Measurements from ENCODE around the gene DENND11. TPM values are rescaled to one million over a fixed set of nuclear protein-coding genes. Genes with fewer than 3 reads are reported as not detected.

DENND11 gene
- total and polyA plus RNA-seq, 7 experiments from 2014 or later: 15.1 to 77.9 (median 43.8) TPM

DNA sequence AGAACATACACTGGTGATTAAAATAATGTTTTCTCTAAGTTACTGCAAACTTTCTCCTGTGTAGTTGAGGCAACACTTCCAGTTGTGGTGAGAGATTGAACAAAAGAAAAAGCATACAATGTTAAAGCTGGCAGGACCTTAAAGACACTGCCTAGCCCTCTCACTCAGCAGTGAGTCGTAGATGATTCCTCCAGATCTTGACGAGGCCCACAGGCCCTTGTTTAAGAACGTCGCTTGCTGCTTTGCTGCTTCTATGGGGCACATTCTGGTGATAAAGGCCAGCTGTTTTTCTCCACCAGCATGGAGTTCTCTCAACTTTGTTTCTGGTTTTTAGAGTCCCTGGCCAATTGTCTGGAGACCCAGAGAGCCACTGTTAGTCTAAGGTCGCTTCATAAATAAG is 2.8 kb upstream of the DENND11 start:
- Histone ChIP-seq H3K4me1 (ENCODE audit: control insufficient read depth in 2 of 2, insufficient read depth in 2 of 2, low read length in 2 of 2) (peaks cover 7 to 12% of the 10 kb centered on the region in 2 donors), H3K4me3 (ENCODE audit: low read length) (no peak overlapping the region), H3K27me3 (ENCODE audit: control insufficient read depth in 2 of 2, insufficient read depth in 2 of 2, low read length in 2 of 2) (no peaks in the 10 kb centered on the region), H3K9me3 (ENCODE audit: control insufficient read depth in 2 of 3, low read length in 3 of 3) (no peaks in the 10 kb centered on the region), H3K27ac (ENCODE audit: low read depth, low read length) (no peak overlapping the region), H3K36me3 (ENCODE audit: control insufficient read depth in 2 of 3, insufficient read depth in 3 of 3, low read length in 3 of 3) (no peaks in the 10 kb centered on the region)
- H3K36me3 Mint-ChIP-seq: peaks cover 0 to 10% (median 3%) of the 10 kb centered on the region in 5 donors
- CTCF ChIA-PET: no interaction called here
- no peaks in the 10 kb centered on the region for H3K9me3 Mint-ChIP-seq
- ATAC-seq (no peak), DNase-seq (no peak)
- POLR2A ChIA-PET: interaction anchor here (0.8 to 1.1 kb wide), 2 partner anchors 9 to 12 kb away, joined by 3 to 4 read pairs; no protein-coding TSS in a partner anchor
- intact Hi-C loops (cut with micrococcal nuclease): loop anchor here in 1 of 2 donors (5.0 kb wide), 1 partner anchor 782 kb away; the partner anchor contains the start of gene BRAF
- peaks cover 0 to 18% (median 0%) of the 10 kb centered on the region in 5 donors for H3K27me3 Mint-ChIP-seq
- H3K4me3 Mint-ChIP-seq: no peak overlapping the region
- peak overlapping the region in 1 of 9 donors; percentile 39 for H3K27ac Mint-ChIP-seq
- peaks cover 14 to 25% (median 21%) of the 10 kb centered on the region in 7 donors for H3K4me1 Mint-ChIP-seq

DNA sequence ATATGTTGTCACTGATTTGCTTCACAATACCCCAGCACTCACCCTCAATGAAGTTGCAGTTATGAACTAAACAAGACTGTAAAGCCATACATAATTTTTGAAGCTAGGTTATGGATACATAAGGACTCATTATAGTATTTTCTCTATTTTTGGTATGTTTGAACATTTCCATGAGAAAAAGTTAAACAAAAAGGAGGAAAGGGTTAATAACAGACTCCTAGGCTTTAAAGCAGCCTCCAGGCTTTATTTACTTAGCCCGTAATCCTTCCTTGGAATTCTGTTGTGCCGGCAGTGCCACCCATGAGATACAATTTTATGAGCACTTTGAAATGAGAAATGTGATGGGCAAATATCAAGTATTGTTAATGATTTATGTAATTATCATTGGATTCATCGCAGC is 2.1 kb upstream of the DENND11 start:
- H3K27me3 Mint-ChIP-seq: peaks cover 0 to 18% (median 0%) of the 10 kb centered on the region in 5 donors
- Histone ChIP-seq H3K27me3 (ENCODE audit: control insufficient read depth in 2 of 2, insufficient read depth in 2 of 2, low read length in 2 of 2) (no peaks in the 10 kb centered on the region), H3K36me3 (ENCODE audit: control insufficient read depth in 2 of 3, insufficient read depth in 3 of 3, low read length in 3 of 3) (no peaks in the 10 kb centered on the region), H3K4me3 (ENCODE audit: low read length) (no peak overlapping the region), H3K27ac (ENCODE audit: low read depth, low read length) (no peak overlapping the region), H3K9me3 (ENCODE audit: control insufficient read depth in 2 of 3, low read length in 3 of 3) (no peaks in the 10 kb centered on the region), H3K4me1 (ENCODE audit: control insufficient read depth in 2 of 2, insufficient read depth in 2 of 2, low read length in 2 of 2) (peaks cover 7 to 15% of the 10 kb centered on the region in 2 donors)
- intact Hi-C loops (cut with micrococcal nuclease): loop anchor here in 1 of 2 donors (5.0 kb wide), 1 partner anchor 782 kb away; the partner anchor contains the start of gene BRAF
- peaks cover 0 to 10% (median 3%) of the 10 kb centered on the region in 5 donors for H3K36me3 Mint-ChIP-seq
- peaks cover 21 to 31% (median 26%) of the 10 kb centered on the region in 7 donors for H3K4me1 Mint-ChIP-seq
- H3K9me3 Mint-ChIP-seq: no peaks in the 10 kb centered on the region
- H3K4me3 Mint-ChIP-seq: no peak overlapping the region
- no peak overlapping the region for H3K27ac Mint-ChIP-seq
- ChIA-PET POLR2A (interaction anchor here (1.1 to 4.0 kb wide), 2 partner anchors 11 to 34 kb away, joined by 4 to 59 read pairs; partner anchors contain the start of gene SSBP1), CTCF (no interaction called here)
- ATAC-seq (no peak), DNase-seq (no peak)

DNA sequence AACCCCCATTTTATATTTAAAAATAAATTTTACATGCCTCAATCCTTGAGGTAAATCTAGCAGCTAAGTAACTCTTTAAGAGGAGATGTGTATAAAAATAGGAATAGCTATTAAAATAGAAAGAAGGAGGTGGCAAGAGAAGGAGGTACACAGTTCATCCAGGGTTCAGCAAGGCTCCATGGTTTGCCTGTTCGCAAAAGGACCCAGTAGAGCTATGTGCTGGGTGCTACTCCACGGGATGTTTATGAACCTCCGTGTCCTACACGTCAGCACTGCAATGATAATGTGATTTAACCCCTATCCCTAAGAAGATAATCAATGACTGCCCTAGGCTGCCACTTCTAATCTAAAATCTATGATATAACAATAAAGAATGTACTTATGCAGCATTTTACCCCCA is 926 bp upstream of the DENND11 start:
- peaks cover 33 to 43% (median 37%) of the 10 kb centered on the region in 7 donors for H3K4me1 Mint-ChIP-seq
- intact Hi-C loops (cut with micrococcal nuclease): loop anchor here in 1 of 2 donors (1.0 to 5.0 kb wide), 3 partner anchors 10 to 1224 kb away; partner anchors contain the start of genes BRAF and MKRN1
- H3K27ac Mint-ChIP-seq: peak overlapping the region in 6 of 9 donors; percentile 28 to 91 (median 75)
- H3K9me3 Mint-ChIP-seq: no peaks in the 10 kb centered on the region
- CTCF ChIA-PET: interaction anchor here (0.7 to 2.7 kb wide), 3 partner anchors 35 to 700 kb away, joined by 3 to 19 read pairs (median 5); partner anchors contain the start of gene SSBP1
- H3K36me3 ChIP-seq (ENCODE audit: control insufficient read depth in 2 of 3, insufficient read depth in 3 of 3, low read length in 3 of 3): no peaks in the 10 kb centered on the region
- H3K27ac ChIP-seq (ENCODE audit: low read depth, low read length): no peak overlapping the region
- DNase-seq (no peak), ATAC-seq (no peak)
- peaks cover 7 to 17% of the 10 kb centered on the region in 2 donors for H3K4me1 ChIP-seq (ENCODE audit: control insufficient read depth in 2 of 2, insufficient read depth in 2 of 2, low read length in 2 of 2)
- H3K36me3 Mint-ChIP-seq: peaks cover 0 to 10% (median 0%) of the 10 kb centered on the region in 5 donors
- peak overlapping the region in 8 of 10 donors; percentile 26 to 89 (median 78) for H3K4me3 Mint-ChIP-seq
- POLR2A ChIA-PET: interaction anchor here (4.0 kb wide), 1 partner anchor 35 kb away, joined by 59 read pairs; the partner anchor contains the start of gene SSBP1
- H3K9me3 ChIP-seq (ENCODE audit: control insufficient read depth in 2 of 3, low read length in 3 of 3): no peaks in the 10 kb centered on the region
- peaks cover 0 to 18% (median 0%) of the 10 kb centered on the region in 5 donors for H3K27me3 Mint-ChIP-seq
- H3K4me3 ChIP-seq (ENCODE audit: low read length): no peak overlapping the region
- H3K27me3 ChIP-seq (ENCODE audit: control insufficient read depth in 2 of 2, insufficient read depth in 2 of 2, low read length in 2 of 2): no peaks in the 10 kb centered on the region

GRCh38 chr7:141701489-141702046 is 398 bp downstream of the DENND11 start:
- H3K27ac ChIP-seq (ENCODE audit: low read depth, low read length): peak overlapping the region; percentile 90
- Mint-ChIP-seq H3K9me3 (no peaks in the 10 kb centered on the region), H3K36me3 (peaks cover 0 to 10% (median 0%) of the 10 kb centered on the region in 5 donors), H3K27ac (peak overlapping the region; percentile 77 to 96 (median 88)), H3K4me1 (peaks cover 39 to 56% (median 49%) of the 10 kb centered on the region in 7 donors), H3K4me3 (peak overlapping the region; percentile 80 to 95 (median 88)), H3K27me3 (peaks cover 0 to 16% (median 0%) of the 10 kb centered on the region in 5 donors)
- DNase-seq: peak; percentile 50 to 81 (median 76)
- peak; percentile 90 for ATAC-seq
- H3K4me1 ChIP-seq (ENCODE audit: control insufficient read depth in 2 of 2, insufficient read depth in 2 of 2, low read length in 2 of 2): peaks cover 7 to 19% of the 10 kb centered on the region in 2 donors
- ChIA-PET CTCF (interaction anchor here (1.2 to 2.7 kb wide), 3 partner anchors 8 to 47 kb away, joined by 3 to 19 read pairs (median 5); partner anchors contain the start of gene SSBP1), POLR2A (interaction anchor here (0.6 to 4.0 kb wide), 6 partner anchors 9 to 1490 kb away, joined by 3 to 59 read pairs (median 3); partner anchors contain the start of genes AGK and SSBP1)
- no peaks in the 10 kb centered on the region for H3K36me3 ChIP-seq (ENCODE audit: control insufficient read depth in 2 of 3, insufficient read depth in 3 of 3, low read length in 3 of 3)
- H3K27me3 ChIP-seq (ENCODE audit: control insufficient read depth in 2 of 2, insufficient read depth in 2 of 2, low read length in 2 of 2): no peaks in the 10 kb centered on the region
- H3K9me3 ChIP-seq (ENCODE audit: control insufficient read depth in 2 of 3, low read length in 3 of 3): no peaks in the 10 kb centered on the region
- intact Hi-C loops (cut with micrococcal nuclease): loop anchor here (1.0 to 5.0 kb wide), 8 partner anchors 8 to 1222 kb away; partner anchors contain the start of genes SSBP1 (in 2 of the 2), AGK (in 1 of the 2), BRAF (in 1 of the 2) and MKRN1 (in 1 of the 2)
- peak overlapping the region; percentile 51 for H3K4me3 ChIP-seq (ENCODE audit: low read length)

GRCh38 chr7:141700848-141701371 is 1.1 kb downstream of the DENND11 start:
- Histone ChIP-seq H3K9me3 (ENCODE audit: control insufficient read depth in 2 of 3, low read length in 3 of 3) (no peaks in the 10 kb centered on the region), H3K27ac (ENCODE audit: low read depth, low read length) (peak overlapping the region; percentile 90), H3K4me3 (ENCODE audit: low read length) (peak overlapping the region; percentile 77), H3K36me3 (ENCODE audit: control insufficient read depth in 2 of 3, insufficient read depth in 3 of 3, low read length in 3 of 3) (no peaks in the 10 kb centered on the region), H3K27me3 (ENCODE audit: control insufficient read depth in 2 of 2, insufficient read depth in 2 of 2, low read length in 2 of 2) (no peaks in the 10 kb centered on the region), H3K4me1 (ENCODE audit: control insufficient read depth in 2 of 2, insufficient read depth in 2 of 2, low read length in 2 of 2) (peaks cover 7 to 19% of the 10 kb centered on the region in 2 donors)
- Mint-ChIP-seq H3K9me3 (no peaks in the 10 kb centered on the region), H3K27me3 (peaks cover 0 to 16% (median 0%) of the 10 kb centered on the region in 5 donors), H3K4me1 (peaks cover 44 to 63% (median 54%) of the 10 kb centered on the region in 7 donors), H3K36me3 (peaks cover 0 to 10% (median 0%) of the 10 kb centered on the region in 5 donors), H3K4me3 (peak overlapping the region; percentile 80 to 95 (median 87)), H3K27ac (peak overlapping the region; percentile 77 to 98 (median 88))
- ChIA-PET CTCF (interaction anchor here (1.2 to 2.7 kb wide), 3 partner anchors 9 to 37 kb away, joined by 3 to 19 read pairs (median 3); partner anchors contain the start of gene SSBP1), POLR2A (interaction anchor here (0.6 to 4.0 kb wide), 6 partner anchors 9 to 1490 kb away, joined by 3 to 59 read pairs (median 3); partner anchors contain the start of genes AGK and SSBP1)
- ATAC-seq (no peak), DNase-seq (peak in 4 of 9 donors; percentile 5 to 17 (median 9))
- intact Hi-C loops (cut with micrococcal nuclease): loop anchor here (1.0 to 5.0 kb wide), 6 partner anchors 20 to 779 kb away; partner anchors contain the start of genes SSBP1 (in 2 of the 2), AGK (in 1 of the 2) and BRAF (in 1 of the 2)

All from naive thymus-derived CD4-positive, alpha-beta T cell (primary cell).